ENCODE data around the gene LRMDA. TPM values are rescaled to one million over a fixed set of nuclear protein-coding genes. Genes with fewer than 3 reads are reported as not detected.

Gene LRMDA
- total and polyA plus RNA-seq, 2 donors (not counting 3 experiments of a cell fraction or from before 2014, with no cell fraction given): 9.7 to 18.0 TPM

DNA sequence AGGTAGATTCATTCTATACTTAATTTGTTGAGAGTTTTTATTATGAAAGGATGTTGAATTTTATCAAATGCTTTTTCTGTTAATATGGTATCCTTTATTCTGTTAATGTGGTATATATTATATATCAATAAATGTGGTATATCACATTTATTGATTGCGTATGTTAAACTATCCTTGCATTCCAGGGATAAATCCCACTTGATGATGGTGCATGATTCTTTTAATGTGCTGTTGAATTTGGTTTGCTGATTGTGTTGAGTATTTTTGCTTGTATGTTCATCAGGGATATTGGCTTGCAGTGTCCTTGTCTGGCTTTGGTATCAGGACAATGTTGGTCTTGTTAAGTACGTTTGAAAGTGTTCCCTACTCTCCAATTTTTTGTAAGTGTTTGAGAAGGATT is 11.9 kb downstream of the LRMDA start:
- CTCF ChIA-PET: no interaction called here

More for the DNA sequence above, 11.9 kb downstream of the LRMDA start:
- Histone ChIP-seq H4K20me1 (replicated peaks; ENCODE audit: control insufficient read depth, extremely low read depth, insufficient read depth, low read length) (no peaks in the 10 kb centered on the region), H2AFZ (ENCODE audit: low read depth, low read length) (no peak overlapping the region), H3K9me3 (replicated peaks; ENCODE audit: control insufficient read depth, insufficient read depth, low read length) (no peaks in the 10 kb centered on the region), H3K9me1 (replicated peaks; ENCODE audit: control insufficient read depth, extremely low read depth, insufficient read depth, low read length) (no peaks in the 10 kb centered on the region), H3K36me3 (ENCODE audit: control insufficient read depth in 2 of 2, extremely low read depth in 1 of 2, insufficient read depth in 2 of 2, low read length in 2 of 2) (no peaks in the 10 kb centered on the region), H3K9ac (replicated peaks; ENCODE audit: extremely low read depth, insufficient read depth, low read length) (no peak overlapping the region), H3K4me2 (ENCODE audit: insufficient read depth, low read length) (no peak overlapping the region), H3K4me1 (ENCODE audit: control insufficient read depth, extremely low read depth, insufficient read depth, low read length) (no peaks in the 10 kb centered on the region), H3K4me3 (replicated peaks in 1 of 3; ENCODE audit: insufficient read depth in 1 of 3, low read depth in 1 of 3, low read length in 3 of 3) (no peak overlapping the region), H3K27me3 (ENCODE audit: control insufficient read depth in 2 of 2, insufficient read depth in 2 of 2, low read length in 2 of 2) (no peaks in the 10 kb centered on the region), H3K27ac (ENCODE audit: insufficient read depth, low read depth, low read length) (no peak overlapping the region), H3K79me2 (ENCODE audit: control insufficient read depth, insufficient read depth, low read length) (no peaks in the 10 kb centered on the region)
- FAIRE-seq (no peak), DNase-seq (ENCODE audit: low read depth, low spot score) (no peak)
- dilution Hi-C loops (cut with MboI; ENCODE audit: extremely low pct_ligation_motif_present, low sequenced_read_pairs) (no loop called here), intact Hi-C loops (cut with micrococcal nuclease) (no loop called here)
- no peak for TF ChIP-seq JUN (IDR thresholded peaks at IDR 0.05; ENCODE audit: borderline replicate concordance, insufficient read depth, insufficient read length, low read depth)
- TF ChIP-seq GATA2 (IDR thresholded peaks at IDR 0.05; ENCODE audit: insufficient read depth, insufficient read length, low read depth, low read length): no peak
- no peak for TF ChIP-seq POLR2AphosphoS5 (IDR thresholded peaks at IDR 0.05; ENCODE audit: insufficient read depth, low read depth, low read length)
- no peak for TF ChIP-seq MYC (IDR thresholded peaks at IDR 0.05; ENCODE audit: low read depth, low read length)
- TF ChIP-seq, protein P1, sequence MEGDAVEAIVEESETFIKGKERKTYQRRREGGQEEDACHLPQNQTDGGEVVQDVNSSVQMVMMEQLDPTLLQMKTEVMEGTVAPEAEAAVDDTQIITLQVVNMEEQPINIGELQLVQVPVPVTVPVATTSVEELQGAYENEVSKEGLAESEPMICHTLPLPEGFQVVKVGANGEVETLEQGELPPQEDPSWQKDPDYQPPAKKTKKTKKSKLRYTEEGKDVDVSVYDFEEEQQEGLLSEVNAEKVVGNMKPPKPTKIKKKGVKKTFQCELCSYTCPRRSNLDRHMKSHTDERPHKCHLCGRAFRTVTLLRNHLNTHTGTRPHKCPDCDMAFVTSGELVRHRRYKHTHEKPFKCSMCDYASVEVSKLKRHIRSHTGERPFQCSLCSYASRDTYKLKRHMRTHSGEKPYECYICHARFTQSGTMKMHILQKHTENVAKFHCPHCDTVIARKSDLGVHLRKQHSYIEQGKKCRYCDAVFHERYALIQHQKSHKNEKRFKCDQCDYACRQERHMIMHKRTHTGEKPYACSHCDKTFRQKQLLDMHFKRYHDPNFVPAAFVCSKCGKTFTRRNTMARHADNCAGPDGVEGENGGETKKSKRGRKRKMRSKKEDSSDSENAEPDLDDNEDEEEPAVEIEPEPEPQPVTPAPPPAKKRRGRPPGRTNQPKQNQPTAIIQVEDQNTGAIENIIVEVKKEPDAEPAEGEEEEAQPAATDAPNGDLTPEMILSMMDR (IDR thresholded peaks at IDR 0.05; ENCODE audit: extremely low read depth in 1 of 2, insufficient read depth in 1 of 2, low read depth in 1 of 2, low read length in 2 of 2): no peak
- TF ChIP-seq POLR2A (IDR thresholded peaks at IDR 0.05; ENCODE audit: low read depth, low read length): no peak
- TF ChIP-seq FOS (IDR thresholded peaks at IDR 0.05; ENCODE audit: borderline replicate concordance, insufficient read depth, low read length): no peak
- TF ChIP-seq MAX (IDR thresholded peaks at IDR 0.05; ENCODE audit: insufficient read depth, insufficient read length): no peak
- no peak for TF ChIP-seq EZH2 (IDR thresholded peaks at IDR 0.05; ENCODE audit: borderline replicate concordance, low read depth, low read length, severe bottlenecking)
- BruUV-seq (replicated peaks): no TSS peak
- POLR2A ChIA-PET: no interaction called here
